Left ventricle myocardium inferior (tissue), 1 donor: ENCODE data around the gene PDF. TPM values are rescaled to one million over a fixed set of nuclear protein-coding genes. Genes with fewer than 3 reads are reported as not detected.

Experiments used
- DNase-seq: peaks from one replicate; pipeline ENCODE4 v3.0.0-alpha.2; 2020
- H3K27ac ChIP-seq: fragments of 200-600 bp; replicated peaks from 2 replicates; pipeline ENCODE4 v1.8.0; 2021
- H3K27me3 ChIP-seq: fragments of 200-600 bp; 2 replicates; pipeline ENCODE4 v1.8.0; 2021; ENCODE audit warnings: low read depth
- H3K36me3 ChIP-seq: fragments of 200-600 bp; 2 replicates; pipeline ENCODE4 v1.8.0; 2021
- H3K4me1 ChIP-seq: fragments of 200-600 bp; 2 replicates; pipeline ENCODE4 v1.8.0; 2021
- H3K4me3 ChIP-seq: fragments of 200-600 bp; 2 replicates; pipeline ENCODE4 v1.8.0; 2021; ENCODE audit warnings: mild to moderate bottlenecking, moderate library complexity
- H3K9me3 ChIP-seq: fragments of 200-600 bp; replicated peaks from 2 replicates; pipeline ENCODE4 v1.8.0; 2021
- intact Hi-C: fragments of 100-400 bp; cut with micrococcal nuclease; formaldehyde crosslinking; loops from one replicate; pipeline ENCODE4 v1.11.0; 2022
- total RNA-seq: library from RNA; stranded (reverse); fragmentation: NEBNext Ultra II Directional; extraction: Animal tissue kit (Norgen Biotek cat#: 25700); gene quantifications from one replicate; pipeline ENCODE4 v1.2.1, GENCODE V29; 2021
- TF ChIP-seq, protein P1 (sequence below): fragments of 200-600 bp; IDR thresholded peaks from 2 replicates; pipeline ENCODE4 v1.8.0; 2021; ENCODE audit warnings: antibody characterized with exemption, mild to moderate bottlenecking, borderline replicate concordance
- donor health status: DM: no; HTN: yes; CAD: no; lungs with severe emphysema.

The PDF gene
- total RNA-seq, 1 donor from 2014 or later = 6.0 TPM

DNA sequence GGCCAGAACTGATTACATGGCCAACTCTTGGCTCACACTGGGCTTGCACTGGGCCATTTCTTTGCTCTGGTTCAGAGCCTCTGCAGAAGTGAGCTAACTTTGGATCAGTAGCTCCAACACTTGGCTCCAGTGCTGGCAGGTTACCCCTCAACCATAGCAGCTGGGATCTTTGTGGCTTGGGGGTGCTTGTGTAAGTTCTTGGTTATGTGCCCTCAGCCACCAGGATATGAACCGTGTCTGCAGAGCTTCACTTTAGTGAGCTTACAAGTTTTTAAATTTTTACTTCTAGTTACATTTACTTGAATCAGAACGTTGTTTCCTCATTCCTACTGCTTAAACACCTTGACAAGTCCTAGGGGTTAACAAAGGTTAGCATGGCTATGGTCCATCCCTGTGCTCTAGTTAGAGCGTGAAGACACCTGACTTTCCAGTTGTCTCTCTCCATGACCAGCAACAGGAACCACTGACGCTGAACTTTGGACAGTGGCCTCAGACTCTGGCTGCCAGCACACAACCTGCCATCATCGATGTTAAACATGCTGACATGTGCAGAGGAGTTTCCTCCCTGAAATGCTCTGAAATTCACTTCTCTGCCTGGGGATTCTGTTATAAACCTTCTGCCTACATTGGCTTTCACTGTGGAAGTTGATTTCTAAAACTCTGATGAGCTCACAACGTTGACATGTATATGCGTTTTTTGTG lies 4.1 kb downstream of the PDF start:
- DNase-seq = no peak
- H3K4me1 ChIP-seq = peaks cover 69% of the 10 kb centered on the region
- peak overlapping the region; percentile 16 for H3K27ac ChIP-seq
- H3K27me3 ChIP-seq = no peaks in the 10 kb centered on the region
- peaks cover 64% of the 10 kb centered on the region for H3K36me3 ChIP-seq
- intact Hi-C loops = no loop called here
- no peak overlapping the region for H3K4me3 ChIP-seq
- TF ChIP-seq, protein P1, sequence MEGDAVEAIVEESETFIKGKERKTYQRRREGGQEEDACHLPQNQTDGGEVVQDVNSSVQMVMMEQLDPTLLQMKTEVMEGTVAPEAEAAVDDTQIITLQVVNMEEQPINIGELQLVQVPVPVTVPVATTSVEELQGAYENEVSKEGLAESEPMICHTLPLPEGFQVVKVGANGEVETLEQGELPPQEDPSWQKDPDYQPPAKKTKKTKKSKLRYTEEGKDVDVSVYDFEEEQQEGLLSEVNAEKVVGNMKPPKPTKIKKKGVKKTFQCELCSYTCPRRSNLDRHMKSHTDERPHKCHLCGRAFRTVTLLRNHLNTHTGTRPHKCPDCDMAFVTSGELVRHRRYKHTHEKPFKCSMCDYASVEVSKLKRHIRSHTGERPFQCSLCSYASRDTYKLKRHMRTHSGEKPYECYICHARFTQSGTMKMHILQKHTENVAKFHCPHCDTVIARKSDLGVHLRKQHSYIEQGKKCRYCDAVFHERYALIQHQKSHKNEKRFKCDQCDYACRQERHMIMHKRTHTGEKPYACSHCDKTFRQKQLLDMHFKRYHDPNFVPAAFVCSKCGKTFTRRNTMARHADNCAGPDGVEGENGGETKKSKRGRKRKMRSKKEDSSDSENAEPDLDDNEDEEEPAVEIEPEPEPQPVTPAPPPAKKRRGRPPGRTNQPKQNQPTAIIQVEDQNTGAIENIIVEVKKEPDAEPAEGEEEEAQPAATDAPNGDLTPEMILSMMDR = no peak
- H3K9me3 ChIP-seq = no peaks in the 10 kb centered on the region

DNA sequence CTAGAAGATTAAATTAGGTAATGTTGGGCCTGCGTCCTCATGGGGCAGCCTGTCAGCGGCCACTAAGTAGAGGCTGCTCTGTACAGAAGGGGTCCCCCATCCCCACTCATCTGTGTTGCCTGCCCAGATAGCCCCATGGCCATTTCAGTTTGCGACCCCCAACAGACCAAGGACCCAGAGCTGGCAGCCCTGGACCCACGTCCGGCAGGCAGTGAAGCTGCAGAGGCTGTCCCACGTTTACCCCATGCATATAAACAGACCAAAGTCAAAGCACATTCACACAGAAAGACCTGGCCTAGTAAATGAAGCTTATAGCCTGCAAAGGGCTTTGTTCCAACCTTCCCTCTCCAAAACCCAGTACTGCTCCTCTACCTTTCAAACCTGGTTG lies 4.6 kb downstream of the PDF start:
- no peak overlapping the region for H3K4me3 ChIP-seq
- no peak for DNase-seq
- intact Hi-C loops = no loop called here
- no peaks in the 10 kb centered on the region for H3K27me3 ChIP-seq
- peaks cover 64% of the 10 kb centered on the region for H3K4me1 ChIP-seq
- peak overlapping the region; percentile 16 for H3K27ac ChIP-seq
- H3K9me3 ChIP-seq = no peaks in the 10 kb centered on the region
- peaks cover 69% of the 10 kb centered on the region for H3K36me3 ChIP-seq
- TF ChIP-seq, protein P1 = no peak

DNA sequence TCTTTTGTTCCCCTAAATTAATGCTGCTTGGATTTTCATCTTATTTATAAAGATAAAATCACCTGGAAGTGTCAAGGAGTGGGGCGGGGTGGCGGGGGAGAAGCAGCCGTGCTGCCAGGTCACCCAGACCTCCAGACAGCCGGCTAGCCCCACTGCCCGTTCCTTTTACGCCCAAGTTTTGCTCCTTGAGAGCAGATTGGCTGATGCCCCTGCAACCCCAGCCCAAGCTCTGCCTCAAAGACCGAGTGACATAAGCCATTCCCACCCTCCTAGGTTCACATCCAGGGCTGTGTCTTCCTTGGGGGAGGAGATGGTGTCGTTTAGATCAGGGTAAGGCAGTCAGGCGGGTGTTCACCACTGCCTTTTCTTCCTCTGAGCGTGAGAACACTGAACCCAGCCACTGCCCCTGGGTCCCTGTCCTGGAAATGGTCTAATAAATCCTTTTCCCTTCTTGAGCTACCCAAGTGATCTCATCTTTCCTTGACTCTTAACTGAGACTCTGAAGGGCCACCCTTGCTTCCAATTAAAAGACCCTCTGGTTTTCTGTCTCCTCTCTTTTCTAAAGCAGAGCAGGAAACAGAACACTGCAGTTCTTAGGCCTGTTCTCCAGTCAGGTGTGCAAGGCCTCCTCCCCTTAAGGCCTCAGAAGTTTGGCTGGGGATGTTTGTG lies 5.7 kb downstream of the PDF start:
- DNase-seq = no peak
- peaks cover 80% of the 10 kb centered on the region for H3K36me3 ChIP-seq
- H3K9me3 ChIP-seq = no peaks in the 10 kb centered on the region
- intact Hi-C loops = no loop called here
- TF ChIP-seq, protein P1 = no peak
- H3K27me3 ChIP-seq = no peaks in the 10 kb centered on the region
- H3K4me3 ChIP-seq = no peak overlapping the region
- H3K4me1 ChIP-seq = peaks cover 54% of the 10 kb centered on the region
- H3K27ac ChIP-seq = no peak overlapping the region

DNA sequence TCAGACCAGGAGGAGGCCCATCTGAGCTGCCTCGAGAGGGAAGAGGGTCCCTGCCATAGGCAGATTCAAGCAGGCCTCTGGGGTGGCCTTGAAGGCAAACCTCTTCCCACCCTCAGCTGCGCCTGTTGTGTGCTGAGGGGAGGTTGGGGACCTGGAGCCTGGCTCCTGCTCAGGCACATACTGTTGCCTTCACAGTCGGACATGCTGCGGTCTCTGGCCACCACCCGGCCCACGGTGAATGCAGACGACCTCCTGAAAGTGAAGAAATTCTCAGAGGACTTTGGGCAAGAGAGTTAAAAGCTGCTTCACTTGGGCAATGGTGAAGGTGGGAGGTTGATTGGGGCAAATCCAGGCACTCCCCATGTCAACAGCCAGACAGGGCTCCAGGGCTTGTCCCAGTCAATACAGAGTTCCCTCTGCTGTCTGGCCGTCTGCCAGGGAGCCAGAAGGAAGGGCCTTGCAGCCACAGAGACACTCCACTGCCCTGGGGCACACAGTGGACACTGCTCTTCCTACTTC lies 6.3 kb downstream of the PDF start:
- TF ChIP-seq, protein P1 = no peak
- Histone ChIP-seq H3K27ac (no peak overlapping the region), H3K9me3 (no peaks in the 10 kb centered on the region), H3K4me3 (no peak overlapping the region), H3K27me3 (no peaks in the 10 kb centered on the region), H3K36me3 (peaks cover 87% of the 10 kb centered on the region), H3K4me1 (peaks cover 48% of the 10 kb centered on the region)
- intact Hi-C loops = no loop called here
- DNase-seq = peak; percentile 62

DNA sequence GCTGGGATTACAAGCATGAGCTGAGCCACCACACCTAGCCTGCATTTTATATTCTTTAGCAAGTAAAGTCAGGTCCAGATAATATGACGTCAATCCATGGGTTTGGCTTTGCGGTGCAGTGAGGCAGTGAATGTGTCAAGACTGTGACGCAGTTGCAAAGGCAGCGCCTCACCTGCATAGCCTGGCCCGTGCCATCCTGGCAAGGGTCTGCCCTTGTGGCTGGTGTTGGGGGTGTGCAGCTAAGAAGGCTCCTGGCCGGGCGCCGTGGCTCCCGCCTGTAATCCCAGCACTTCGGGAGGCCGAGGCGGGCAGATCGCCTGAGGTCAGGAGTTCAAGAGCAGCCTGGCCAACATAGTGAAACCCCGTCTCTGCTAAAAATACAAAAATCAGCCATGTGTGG lies 7.0 kb downstream of the PDF start:
- H3K27ac ChIP-seq = no peak overlapping the region
- TF ChIP-seq, protein P1 = no peak
- no peaks in the 10 kb centered on the region for H3K27me3 ChIP-seq
- no peak for DNase-seq
- no peak overlapping the region for H3K4me3 ChIP-seq
- intact Hi-C loops = no loop called here
- H3K36me3 ChIP-seq = peaks cover 88% of the 10 kb centered on the region
- peaks cover 41% of the 10 kb centered on the region for H3K4me1 ChIP-seq
- H3K9me3 ChIP-seq = no peaks in the 10 kb centered on the region
